ENCODE data around the gene PHF5A.

PHF5A gene

DNA sequence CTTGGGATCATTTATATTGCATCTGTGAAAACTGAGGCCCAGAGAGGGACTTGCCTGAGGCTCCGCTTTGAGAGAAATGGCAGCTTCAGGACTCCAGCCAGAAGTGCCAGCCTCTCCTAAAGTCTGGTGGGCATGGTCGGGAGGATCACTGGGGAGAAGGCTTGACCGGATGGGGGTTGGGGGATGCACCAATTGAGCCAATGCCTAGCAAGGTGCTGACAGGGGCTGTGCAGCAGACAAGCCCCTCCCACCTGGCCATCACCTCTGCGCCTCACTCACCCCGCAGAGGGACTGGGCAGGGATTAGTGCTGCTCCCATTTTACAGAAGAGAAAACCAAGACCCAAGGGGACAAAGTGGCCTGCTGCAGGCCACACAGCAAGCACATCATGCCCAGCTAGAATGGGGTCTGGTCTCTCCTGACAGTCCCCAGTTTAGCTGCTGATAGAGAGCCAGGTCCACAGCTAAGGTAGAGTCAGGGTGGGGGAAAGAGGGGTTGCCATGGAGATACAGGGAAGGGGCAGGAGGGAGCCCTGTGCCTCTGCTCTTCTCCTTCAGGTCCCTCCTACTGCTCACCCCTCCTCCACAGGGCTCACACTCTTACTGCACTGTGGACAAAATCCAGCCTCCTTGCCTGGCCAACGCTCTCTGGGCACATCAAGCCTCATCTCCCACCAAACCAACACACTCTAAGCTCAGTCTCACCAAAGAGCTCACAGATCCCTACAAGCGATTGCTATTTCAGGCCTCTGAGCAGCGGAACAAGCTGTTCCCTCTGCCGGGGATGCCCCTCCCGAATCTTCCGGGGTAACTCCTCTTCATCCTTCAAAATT lies 57.3 kb downstream of the PHF5A start:
- DNase-seq, result no peak

DNA sequence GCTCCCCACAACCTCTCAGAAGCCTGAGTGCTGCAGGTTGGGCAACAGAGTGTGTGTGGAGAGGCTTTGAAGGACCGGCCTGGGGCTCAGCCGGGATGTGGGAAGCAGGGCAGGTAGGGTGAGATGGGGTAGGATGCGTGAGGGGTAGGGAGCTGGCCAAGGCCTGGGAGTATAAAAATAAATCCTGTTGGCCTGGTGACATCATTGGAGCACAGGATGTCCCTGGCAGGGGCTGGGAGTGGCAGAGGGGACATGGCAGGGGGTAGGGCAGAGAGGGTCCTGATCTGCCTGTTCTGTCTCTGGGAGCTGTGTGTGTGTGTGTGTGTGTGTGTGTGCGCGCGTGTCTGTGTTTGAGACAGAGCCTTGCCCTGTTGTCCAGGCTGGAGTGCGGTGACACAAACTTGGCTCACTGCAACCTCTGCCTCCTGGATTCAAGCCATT lies 58.2 kb downstream of the PHF5A start:
- DNase-seq, result no peak

Measured in CD4-positive, alpha-beta T cell treated with Interleukin-15 for 1 hour (primary cell).